ENCODE measurements around the gene CRYBB1. TPM values are rescaled to one million over a fixed set of nuclear protein-coding genes. Genes with fewer than 3 reads are reported as not detected.

The CRYBB1 gene
- total RNA-seq, 2 donors from 2014 or later: not detected

DNA sequence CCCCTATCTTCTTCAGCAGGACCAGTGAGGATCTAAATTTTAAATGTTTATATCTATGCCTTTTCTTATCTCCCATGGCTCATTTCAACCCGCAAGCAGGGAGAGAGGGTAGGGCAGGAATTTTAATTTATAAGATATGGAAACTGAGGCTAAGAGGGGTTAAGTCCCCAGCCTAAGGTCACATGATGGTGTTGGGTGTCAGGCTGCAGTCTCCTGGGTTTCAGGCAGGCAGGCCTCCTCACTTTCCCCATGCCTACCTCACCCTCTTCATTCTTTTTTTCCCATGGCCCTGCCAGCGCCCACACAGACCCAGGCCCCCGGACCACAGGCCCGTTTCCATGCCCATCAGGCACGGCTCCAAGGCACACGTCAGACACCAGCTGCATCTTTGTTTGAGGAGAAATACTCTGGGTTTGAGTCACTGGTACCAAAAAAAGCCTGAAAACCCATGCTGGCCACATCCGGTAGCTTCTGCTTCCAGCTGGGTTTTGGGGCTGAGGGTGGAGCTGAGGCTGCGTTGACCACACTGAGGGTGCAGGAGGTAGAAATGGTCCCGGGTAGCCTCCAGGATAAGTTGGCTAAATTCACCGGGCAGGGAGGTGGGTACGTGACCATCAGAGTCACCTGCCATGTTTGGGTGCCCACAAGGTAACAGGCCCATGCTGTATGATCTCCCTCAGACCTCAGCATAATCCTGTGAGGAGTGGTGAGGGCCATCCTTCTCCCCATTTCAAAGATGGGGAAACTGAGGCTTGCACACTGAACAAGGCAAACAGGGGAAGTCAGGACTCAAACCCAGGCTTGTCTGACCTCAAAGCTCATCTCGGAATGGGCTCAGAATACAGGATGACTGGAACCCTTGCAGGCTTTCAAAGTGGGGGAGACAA, 7.5 kb downstream of the CRYBB1 start:
- ATAC-seq (replicated peaks in 1 of 2) (peak; percentile 86 to 89), DNase-seq (peak; percentile 56 to 71)
- H3K27ac Mint-ChIP-seq: peak overlapping the region; percentile 25

DNA sequence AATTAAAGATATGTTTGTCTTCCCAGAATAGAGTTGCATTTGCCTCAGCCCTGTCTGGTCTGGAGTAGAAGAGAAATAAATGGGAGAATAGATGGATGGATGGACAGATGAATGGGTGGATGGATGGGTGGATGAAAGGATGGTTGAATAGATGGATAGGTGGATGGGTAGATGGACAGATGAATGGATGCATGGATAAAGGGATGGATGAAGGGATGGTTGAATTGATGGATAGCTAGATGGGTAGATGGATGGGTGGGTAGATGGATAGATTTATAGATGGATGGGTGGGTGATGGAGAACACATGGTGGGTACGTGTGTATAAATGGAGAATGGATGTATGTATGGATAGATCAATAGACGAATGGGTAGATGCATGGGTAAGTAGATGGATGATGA, 8.5 kb downstream of the CRYBB1 start:
- no peak for ATAC-seq (replicated peaks in 1 of 2)
- peaks cover 10% of the 10 kb centered on the region for H3K4me1 Mint-ChIP-seq (ENCODE audit: low read depth)
- no peak for DNase-seq
- H3K4me3 Mint-ChIP-seq: no peak overlapping the region
- H3K27ac Mint-ChIP-seq: no peak overlapping the region
- no peaks in the 10 kb centered on the region for H3K36me3 Mint-ChIP-seq (ENCODE audit: insufficient read depth in 2 of 2)
- H3K27me3 Mint-ChIP-seq (ENCODE audit: low read depth): peaks cover 12% of the 10 kb centered on the region
- H3K9me3 Mint-ChIP-seq: no peaks in the 10 kb centered on the region

More for the DNA sequence above, 7.5 kb downstream of the CRYBB1 start:
- peaks cover 10% of the 10 kb centered on the region for H3K4me1 Mint-ChIP-seq (ENCODE audit: low read depth)
- H3K27me3 Mint-ChIP-seq (ENCODE audit: low read depth): peaks cover 14% of the 10 kb centered on the region
- H3K4me3 Mint-ChIP-seq: peak overlapping the region; percentile 13 to 45
- no peaks in the 10 kb centered on the region for H3K9me3 Mint-ChIP-seq
- no peaks in the 10 kb centered on the region for H3K36me3 Mint-ChIP-seq (ENCODE audit: insufficient read depth in 2 of 2)

DNA sequence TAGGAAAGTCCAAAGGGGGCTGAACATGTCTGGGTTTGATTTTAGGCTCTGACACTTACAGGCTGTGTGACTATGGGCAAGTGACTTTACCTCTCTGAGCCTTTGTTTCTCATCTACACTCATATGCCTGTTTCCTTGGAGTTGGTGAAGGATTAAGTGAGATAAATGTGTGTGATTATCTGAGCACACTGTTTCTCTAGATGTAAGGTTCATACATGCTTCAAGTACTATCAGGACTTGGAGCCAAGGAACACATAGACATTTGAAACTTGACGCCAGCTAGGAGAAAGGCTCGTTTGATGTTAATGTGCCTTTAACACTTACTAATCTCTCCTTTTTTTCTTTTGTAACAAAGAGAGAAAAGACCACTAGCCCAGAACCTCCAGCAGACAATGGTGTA, 9.7 kb downstream of the CRYBB1 start:
- H3K36me3 Mint-ChIP-seq (ENCODE audit: insufficient read depth in 2 of 2): no peaks in the 10 kb centered on the region
- peaks cover 7% of the 10 kb centered on the region for H3K27me3 Mint-ChIP-seq (ENCODE audit: low read depth)
- no peaks in the 10 kb centered on the region for H3K9me3 Mint-ChIP-seq
- ATAC-seq (replicated peaks in 1 of 2): no peak
- no peak overlapping the region for H3K27ac Mint-ChIP-seq
- no peak for DNase-seq
- peaks cover 10% of the 10 kb centered on the region for H3K4me1 Mint-ChIP-seq (ENCODE audit: low read depth)
- no peak overlapping the region for H3K4me3 Mint-ChIP-seq

DNA sequence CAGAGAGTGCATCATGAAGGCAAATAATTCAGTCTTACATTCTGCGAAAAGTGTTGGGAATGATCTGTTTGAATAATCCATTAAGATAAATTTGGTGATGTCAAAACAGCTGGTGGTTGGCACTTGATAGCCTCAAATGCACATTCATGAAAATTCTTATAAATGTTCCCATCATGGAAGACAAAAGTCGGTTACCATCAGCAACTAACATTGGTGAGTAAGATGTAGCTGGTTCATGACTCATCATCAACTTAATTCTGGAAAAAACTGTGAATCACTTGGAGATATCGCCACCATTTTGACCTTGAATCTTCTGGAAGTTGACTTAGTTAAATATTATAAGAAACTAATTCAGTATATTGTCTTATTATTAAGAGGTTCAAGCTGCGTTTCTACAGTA, 11.2 kb downstream of the CRYBB1 start:
- Mint-ChIP-seq H3K4me1 (ENCODE audit: low read depth) (peaks cover 10% of the 10 kb centered on the region), H3K9me3 (no peaks in the 10 kb centered on the region), H3K27ac (no peak overlapping the region), H3K27me3 (ENCODE audit: low read depth) (no peaks in the 10 kb centered on the region), H3K4me3 (no peak overlapping the region), H3K36me3 (ENCODE audit: insufficient read depth in 2 of 2) (no peaks in the 10 kb centered on the region)
- ATAC-seq (replicated peaks in 1 of 2): no peak
- DNase-seq: no peak

DNA sequence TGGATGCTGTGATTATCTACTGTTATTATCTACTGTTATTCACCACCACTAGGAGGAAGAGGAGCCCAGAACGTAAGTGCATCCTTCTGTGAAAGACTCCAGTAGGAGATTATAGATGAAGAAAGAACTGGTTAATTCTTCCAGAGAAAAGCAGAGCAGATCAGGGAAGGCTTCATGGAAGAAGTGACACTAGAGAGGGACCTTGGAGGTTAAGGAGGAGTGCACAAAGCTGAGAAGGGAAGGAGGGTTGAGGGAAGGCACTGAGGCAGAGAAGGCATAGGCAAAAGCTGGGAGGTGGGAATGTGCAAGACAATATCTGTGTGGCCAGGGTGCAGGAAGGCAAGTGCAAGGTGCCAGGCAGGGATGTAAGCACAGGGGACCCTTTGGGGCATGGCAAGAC, 13.5 kb downstream of the CRYBB1 start:
- no peak for DNase-seq
- no peak for ATAC-seq (replicated peaks in 1 of 2)
- H3K4me1 Mint-ChIP-seq (ENCODE audit: low read depth): no peaks in the 10 kb centered on the region
- H3K27ac Mint-ChIP-seq: no peak overlapping the region
- no peak overlapping the region for H3K4me3 Mint-ChIP-seq
- H3K9me3 Mint-ChIP-seq: no peaks in the 10 kb centered on the region
- H3K36me3 Mint-ChIP-seq (ENCODE audit: insufficient read depth in 2 of 2): no peaks in the 10 kb centered on the region
- H3K27me3 Mint-ChIP-seq (ENCODE audit: low read depth): no peaks in the 10 kb centered on the region

DNA sequence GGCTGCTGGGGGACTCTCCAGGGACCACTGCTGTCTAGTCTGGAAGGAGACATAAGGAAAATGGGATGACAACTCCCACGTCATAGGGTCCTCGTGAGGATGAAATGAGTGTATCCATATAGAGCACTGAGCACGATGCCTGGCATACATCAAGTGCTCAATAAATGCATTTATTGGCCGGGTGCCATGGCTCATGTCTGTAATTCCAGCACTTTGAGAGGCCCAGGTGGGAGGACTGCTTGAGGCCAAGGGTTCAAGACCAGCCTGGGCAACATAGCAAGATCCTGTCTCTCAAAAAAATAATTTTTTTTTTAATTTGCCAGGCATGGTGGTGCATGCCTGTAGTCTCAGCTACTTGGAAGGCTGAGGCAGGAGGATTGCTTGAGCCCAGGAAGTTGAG, 15.7 kb downstream of the CRYBB1 start:
- Mint-ChIP-seq H3K27me3 (ENCODE audit: low read depth) (no peaks in the 10 kb centered on the region), H3K4me3 (no peak overlapping the region), H3K36me3 (ENCODE audit: insufficient read depth in 2 of 2) (no peaks in the 10 kb centered on the region), H3K4me1 (ENCODE audit: low read depth) (peaks cover 5% of the 10 kb centered on the region), H3K27ac (no peak overlapping the region), H3K9me3 (no peaks in the 10 kb centered on the region)
- DNase-seq (no peak), ATAC-seq (replicated peaks in 1 of 2) (no peak)

DNA sequence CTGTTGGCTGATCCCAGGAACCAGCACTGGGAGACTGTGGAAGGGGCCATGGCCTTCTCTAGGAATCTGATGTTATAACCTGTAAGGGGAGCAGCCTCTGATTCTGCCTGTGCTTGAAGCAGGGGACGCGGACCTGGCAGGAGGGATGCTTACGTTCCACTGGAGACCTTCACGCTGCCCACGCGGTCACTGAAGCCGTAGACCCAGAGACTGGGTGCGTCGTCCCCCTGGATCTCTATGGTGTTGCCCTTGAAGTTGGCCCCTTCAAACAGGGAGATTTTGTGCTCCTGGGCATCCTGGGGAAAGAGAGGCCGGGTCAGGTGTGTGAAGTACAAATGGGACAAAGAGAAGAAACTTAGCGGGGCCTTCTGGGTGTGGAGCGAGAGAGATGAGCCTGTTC, 16.1 kb downstream of the CRYBB1 start:
- no peaks in the 10 kb centered on the region for H3K36me3 Mint-ChIP-seq (ENCODE audit: insufficient read depth in 2 of 2)
- DNase-seq (no peak), ATAC-seq (replicated peaks in 1 of 2) (no peak)
- no peak overlapping the region for H3K27ac Mint-ChIP-seq
- no peaks in the 10 kb centered on the region for H3K9me3 Mint-ChIP-seq
- H3K4me3 Mint-ChIP-seq: no peak overlapping the region
- H3K27me3 Mint-ChIP-seq (ENCODE audit: low read depth): no peaks in the 10 kb centered on the region
- peaks cover 9% of the 10 kb centered on the region for H3K4me1 Mint-ChIP-seq (ENCODE audit: low read depth)

DNA sequence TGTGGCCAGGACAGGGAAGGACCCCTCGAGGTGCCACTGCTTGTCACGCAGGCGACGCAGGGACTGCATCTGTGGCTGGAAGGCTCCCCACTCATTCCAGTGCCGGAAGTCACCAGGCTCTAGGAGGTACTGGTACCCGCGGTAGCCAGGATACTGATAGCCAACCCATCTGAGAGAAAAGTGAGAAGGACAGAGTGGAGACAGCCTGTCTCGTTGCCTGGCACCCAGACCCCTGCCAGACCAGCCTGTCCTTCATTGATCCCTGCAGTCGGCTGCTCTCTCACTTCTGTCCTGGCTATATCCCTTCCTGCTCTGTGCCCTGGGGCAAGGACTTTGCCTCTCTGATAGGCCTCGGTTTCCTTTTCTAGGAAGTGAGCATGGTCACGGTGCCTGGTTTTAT, 18.3 kb downstream of the CRYBB1 start:
- Mint-ChIP-seq H3K27ac (no peak overlapping the region), H3K9me3 (no peaks in the 10 kb centered on the region), H3K27me3 (ENCODE audit: low read depth) (no peaks in the 10 kb centered on the region), H3K36me3 (ENCODE audit: insufficient read depth in 2 of 2) (no peaks in the 10 kb centered on the region), H3K4me3 (no peak overlapping the region), H3K4me1 (ENCODE audit: low read depth) (peaks cover 11% of the 10 kb centered on the region)
- no peak for DNase-seq
- ATAC-seq (replicated peaks in 1 of 2): no peak

DNA sequence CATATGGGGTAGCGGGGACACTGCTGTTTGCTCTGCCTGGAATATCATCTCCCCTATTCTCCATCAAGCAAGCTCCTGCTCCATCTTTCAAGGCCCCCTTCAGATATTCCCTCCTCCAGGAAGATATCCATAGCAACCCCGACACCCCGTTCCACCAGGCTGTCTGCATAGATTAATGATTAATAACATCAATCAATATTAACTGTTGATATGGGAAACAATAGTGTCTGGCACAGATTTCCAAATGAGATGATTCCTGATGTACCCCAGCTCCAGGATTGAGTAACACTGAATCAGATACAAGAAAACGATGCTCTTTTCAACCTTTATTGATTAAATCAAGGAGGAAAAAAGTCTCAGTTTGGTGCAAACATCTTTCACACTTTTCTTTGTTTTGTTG, 20.3 kb downstream of the CRYBB1 start:
- no peaks in the 10 kb centered on the region for H3K36me3 Mint-ChIP-seq (ENCODE audit: insufficient read depth in 2 of 2)
- peaks cover 31% of the 10 kb centered on the region for H3K4me1 Mint-ChIP-seq (ENCODE audit: low read depth)
- H3K27ac Mint-ChIP-seq: no peak overlapping the region
- DNase-seq (no peak), ATAC-seq (replicated peaks in 1 of 2) (no peak)
- H3K4me3 Mint-ChIP-seq: no peak overlapping the region
- H3K9me3 Mint-ChIP-seq: no peaks in the 10 kb centered on the region
- no peaks in the 10 kb centered on the region for H3K27me3 Mint-ChIP-seq (ENCODE audit: low read depth)

DNA sequence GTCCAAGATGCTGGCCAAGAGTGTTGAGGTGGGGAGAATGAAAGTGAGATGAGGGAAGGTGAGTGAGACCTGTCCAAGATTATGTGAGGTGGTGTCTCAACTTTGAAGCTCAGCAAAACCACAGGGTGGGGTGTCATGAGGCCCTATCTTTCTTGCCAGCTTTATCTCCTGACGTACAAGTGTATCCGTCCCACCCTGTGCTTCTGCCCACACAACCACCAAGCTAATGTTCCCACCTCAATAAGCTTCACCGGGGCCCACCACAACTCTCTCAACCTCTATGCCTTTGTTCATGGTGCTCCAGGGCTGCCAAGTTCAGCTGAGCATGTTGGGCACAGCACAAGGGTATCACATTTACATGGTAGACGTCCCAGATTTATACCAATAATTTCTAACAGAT, 20.8 kb downstream of the CRYBB1 start:
- DNase-seq (peak in 1 of 2 donors; percentile 34), ATAC-seq (replicated peaks in 1 of 2) (peak; percentile 53 to 70)
- H3K27me3 Mint-ChIP-seq (ENCODE audit: low read depth): no peaks in the 10 kb centered on the region
- H3K4me3 Mint-ChIP-seq: peak overlapping the region; percentile 4 to 19
- no peaks in the 10 kb centered on the region for H3K36me3 Mint-ChIP-seq (ENCODE audit: insufficient read depth in 2 of 2)
- no peaks in the 10 kb centered on the region for H3K9me3 Mint-ChIP-seq
- H3K4me1 Mint-ChIP-seq (ENCODE audit: low read depth): peaks cover 36% of the 10 kb centered on the region
- H3K27ac Mint-ChIP-seq: no peak overlapping the region

DNA sequence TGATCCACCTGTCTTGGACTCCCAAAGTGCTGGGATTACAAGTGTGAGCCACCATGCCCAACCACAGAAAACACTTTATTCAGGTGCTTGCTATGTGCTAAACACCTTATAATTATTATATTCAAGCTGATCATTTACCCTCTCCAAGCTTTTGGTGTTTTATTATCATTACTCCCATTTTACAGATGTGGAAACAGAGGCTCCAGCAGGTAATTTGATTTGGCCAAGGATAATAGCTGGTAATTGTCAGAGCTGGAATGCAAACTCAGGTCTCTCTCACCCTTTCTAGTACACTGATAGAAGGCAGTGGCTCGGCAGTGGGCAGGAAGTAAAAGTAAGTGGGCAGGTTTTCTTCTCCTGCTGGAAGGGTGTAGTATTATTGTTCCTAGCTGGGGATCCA, 24.1 kb downstream of the CRYBB1 start:
- DNase-seq: no peak
- Mint-ChIP-seq H3K4me3 (no peak overlapping the region), H3K27me3 (ENCODE audit: low read depth) (no peaks in the 10 kb centered on the region), H3K27ac (no peak overlapping the region), H3K4me1 (ENCODE audit: low read depth) (peaks cover 52% of the 10 kb centered on the region), H3K9me3 (no peaks in the 10 kb centered on the region), H3K36me3 (ENCODE audit: insufficient read depth in 2 of 2) (no peaks in the 10 kb centered on the region)
- ATAC-seq (replicated peaks in 1 of 2): no peak

DNA sequence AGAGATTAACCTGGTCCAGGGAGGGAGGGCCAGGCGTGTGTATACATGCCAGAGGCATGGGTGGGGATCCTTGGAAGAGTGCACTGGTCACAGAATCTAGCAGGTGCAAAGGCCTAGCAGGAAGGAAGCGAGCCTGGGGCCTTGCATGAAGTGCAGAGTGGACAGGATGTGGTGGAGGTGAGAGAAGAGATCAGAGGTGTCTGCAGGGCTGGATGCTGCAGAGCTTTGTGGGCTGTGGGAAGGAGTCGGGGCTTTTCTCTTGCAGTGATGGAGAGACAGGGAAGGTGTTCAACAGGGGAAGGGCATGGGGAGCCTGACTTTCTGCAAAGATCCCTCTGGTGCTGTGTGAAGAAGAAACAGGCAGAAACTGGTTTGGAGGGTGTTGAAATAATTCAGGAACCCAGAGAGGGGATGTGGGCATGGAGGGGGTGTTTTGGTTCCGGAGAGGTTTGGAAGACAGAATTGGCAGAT, 25.4 kb downstream of the CRYBB1 start:
- Mint-ChIP-seq H3K4me1 (ENCODE audit: low read depth) (peaks cover 61% of the 10 kb centered on the region), H3K27me3 (ENCODE audit: low read depth) (no peaks in the 10 kb centered on the region), H3K9me3 (no peaks in the 10 kb centered on the region), H3K36me3 (ENCODE audit: insufficient read depth in 2 of 2) (peaks cover 0 to 2% of the 10 kb centered on the region in 2 donors), H3K27ac (peak overlapping the region; percentile 5), H3K4me3 (peak overlapping the region; percentile 37 to 55)
- ATAC-seq (replicated peaks in 1 of 2): peak; percentile 51 to 58
- DNase-seq: peak; percentile 62 to 63

DNA sequence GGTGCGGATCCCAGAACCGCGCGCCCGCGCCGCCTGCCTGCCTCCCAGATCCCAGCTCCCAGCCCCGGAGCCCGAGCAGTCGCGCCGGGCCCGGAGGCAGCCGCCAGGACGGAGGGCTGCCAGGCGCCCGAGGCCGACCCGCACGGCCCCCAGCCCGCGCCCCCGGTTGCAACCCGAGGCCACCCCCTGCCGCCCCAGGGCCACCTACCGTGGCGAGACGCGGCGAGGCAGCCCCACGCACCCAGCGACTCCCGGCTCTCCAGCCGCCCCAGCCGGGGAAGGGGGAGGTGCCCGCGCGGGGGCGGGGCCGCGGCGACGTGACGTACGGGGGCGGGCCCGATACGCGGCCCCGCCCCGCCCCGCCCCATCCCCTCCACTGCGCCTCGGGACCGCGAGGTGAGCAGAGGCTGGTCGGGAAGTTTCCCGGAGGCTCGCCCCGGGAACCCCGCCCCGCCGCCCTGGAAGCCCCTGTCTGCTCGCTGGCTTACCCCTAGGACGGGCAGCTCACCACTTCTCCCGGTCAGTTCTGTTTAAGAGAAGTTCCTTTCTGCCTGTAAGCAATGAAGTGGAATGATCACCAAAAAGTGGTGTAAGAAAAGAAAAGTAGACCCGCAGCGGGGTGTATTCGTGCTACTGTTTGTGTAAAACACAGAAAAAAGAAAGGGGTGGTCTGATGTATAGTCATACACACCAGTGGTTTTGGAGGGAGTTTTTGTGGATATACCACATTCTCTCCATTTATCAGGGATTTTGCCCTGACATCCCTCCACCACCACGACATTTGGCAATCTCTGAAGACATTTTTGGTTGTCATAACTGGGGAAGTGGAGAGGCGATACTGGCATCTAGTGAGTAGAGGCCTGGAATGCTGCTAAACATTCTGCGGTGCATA, 27.7 kb downstream of the CRYBB1 start, which contains the start of gene TPST2:
TSS of gene TPST2 (minus strand) at position 288 of the 892 bp plus-strand sequence. CDS start 48,502 bp downstream, outside the sequence.
- H3K27ac Mint-ChIP-seq: peak within 1 kb of the TSS; percentile 45
- DNase-seq: peak; percentile 77 to 88
- no peaks in the 10 kb centered on the region for H3K9me3 Mint-ChIP-seq
- peaks cover 0 to 2% of the 10 kb centered on the region in 2 donors for H3K36me3 Mint-ChIP-seq (ENCODE audit: insufficient read depth in 2 of 2)
- peaks cover 74% of the 10 kb centered on the region for H3K4me1 Mint-ChIP-seq (ENCODE audit: low read depth)
- peak; percentile 87 to 91 for ATAC-seq (replicated peaks in 1 of 2)
- no peaks in the 10 kb centered on the region for H3K27me3 Mint-ChIP-seq (ENCODE audit: low read depth)
- peak within 1 kb of the TSS; percentile 91 to 93 for H3K4me3 Mint-ChIP-seq

All from activated T-cell treated with anti-CD3 and anti-CD28 coated beads, Interleukin-2, amount 50 U/mL, for 72 hours (primary cell).